GM18517 (cell line): ENCODE results near the gene LGALS4.
"Not testable (repeated sequence)": the region's sequence is repeated elsewhere in the genome, so short reads cannot be mapped to it uniquely, and the experiment has no call there.

ENCODE experiments used
- ATAC-seq: cut with Tn5 transposase; IDR thresholded peaks from one replicate; pipeline ENCODE4 v1.9.1; 2021; ENCODE audit warnings: mild to moderate bottlenecking, moderate library complexity; ENCODE audit not compliant: unreplicated experiment

LGALS4 gene

DNA sequence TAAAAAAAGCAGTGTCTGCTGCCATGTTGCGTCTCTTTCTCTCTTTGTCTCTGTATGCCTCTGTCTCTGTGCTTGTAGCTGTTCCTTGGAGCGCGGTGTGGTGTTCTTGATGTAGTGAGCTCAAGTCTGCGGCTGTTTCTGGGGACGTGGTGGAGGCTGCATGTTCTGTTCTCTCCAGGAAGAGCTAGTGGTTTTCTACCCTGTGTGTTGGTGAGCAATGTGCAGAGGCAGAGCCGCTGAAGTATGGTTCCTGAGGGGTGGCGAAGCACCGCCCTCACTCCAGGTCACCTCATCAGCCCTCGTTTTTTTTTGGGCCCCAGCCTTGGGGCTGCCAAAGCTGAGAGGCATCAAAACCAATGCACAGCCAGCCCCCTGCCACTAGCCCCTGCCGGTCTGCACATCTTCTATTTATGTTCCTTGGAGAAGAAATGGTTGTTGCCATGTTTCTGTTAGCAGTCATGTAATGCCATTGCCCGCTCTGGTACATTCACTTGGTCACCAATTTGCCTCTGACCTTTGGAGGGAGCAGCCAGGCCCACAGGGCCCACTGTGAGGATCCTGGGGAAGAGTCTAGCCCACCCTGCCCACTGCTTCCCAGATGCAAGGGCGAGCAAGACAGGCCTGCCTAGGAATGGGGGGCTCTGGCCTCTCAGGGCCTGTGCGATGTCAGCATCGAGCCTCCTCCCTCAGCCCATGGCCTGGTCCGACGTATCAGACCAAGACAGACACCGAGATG is 29.9 kb upstream of the LGALS4 start:
- no peak for ATAC-seq

DNA sequence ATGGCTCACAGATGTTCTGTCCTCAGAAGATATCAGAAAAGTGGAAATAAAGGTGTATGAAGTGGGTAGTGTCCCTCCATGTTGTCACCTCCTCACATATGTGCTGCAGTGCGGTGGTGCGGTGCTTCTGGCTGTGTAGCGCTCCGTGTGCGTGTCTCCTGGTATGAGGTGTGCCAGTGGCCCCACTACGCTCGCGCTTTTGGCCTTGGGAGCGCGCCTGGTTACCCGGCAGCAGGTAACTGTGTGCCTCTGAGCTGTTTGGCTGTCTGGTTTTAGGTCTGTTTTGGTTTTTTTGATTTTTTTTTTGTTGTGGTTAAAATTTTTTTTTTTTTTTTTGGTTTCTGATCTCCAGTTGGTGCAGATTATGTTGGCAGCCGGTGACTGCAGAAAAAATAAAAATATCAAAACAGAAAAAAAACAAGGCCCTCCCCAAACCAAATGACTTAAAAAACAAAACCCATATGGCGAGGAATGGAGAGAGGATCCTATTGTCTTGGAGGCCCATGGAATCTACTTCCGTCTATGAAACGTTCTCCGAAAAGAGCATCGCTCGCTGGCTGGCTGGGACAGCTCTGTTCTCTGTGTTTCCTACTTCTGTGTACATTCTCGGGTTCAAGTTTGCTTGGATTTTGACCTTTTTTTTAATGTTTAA is 29.2 kb upstream of the LGALS4 start:
- ATAC-seq = no peak

DNA sequence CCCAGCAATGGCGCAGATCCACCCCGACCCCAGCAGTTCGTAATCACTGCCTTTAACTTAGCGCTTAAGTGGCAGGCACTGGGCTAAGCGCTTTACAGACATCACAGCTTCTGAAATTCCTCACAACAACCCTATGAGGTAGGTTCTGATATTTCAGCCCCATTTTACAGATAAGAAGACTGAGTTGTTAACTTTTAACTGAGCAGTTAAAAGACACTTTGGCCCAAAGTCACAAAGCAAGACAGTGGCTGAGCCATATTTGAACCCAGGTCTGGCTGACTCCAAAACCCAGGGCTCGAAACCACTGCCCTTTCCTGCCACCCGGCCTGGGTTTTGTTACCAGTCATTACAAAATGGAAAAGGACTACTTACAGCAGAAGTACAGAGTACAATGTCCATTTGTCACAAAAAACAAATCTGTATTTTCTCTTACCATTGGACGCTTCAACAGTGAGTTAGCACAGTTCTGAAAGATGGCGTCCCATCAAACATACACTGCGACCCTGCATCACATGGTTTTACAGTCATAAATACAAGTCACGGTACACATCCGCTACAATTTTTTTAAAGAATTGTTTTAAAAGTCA is 28.5 kb upstream of the LGALS4 start:
- no peak for ATAC-seq

DNA sequence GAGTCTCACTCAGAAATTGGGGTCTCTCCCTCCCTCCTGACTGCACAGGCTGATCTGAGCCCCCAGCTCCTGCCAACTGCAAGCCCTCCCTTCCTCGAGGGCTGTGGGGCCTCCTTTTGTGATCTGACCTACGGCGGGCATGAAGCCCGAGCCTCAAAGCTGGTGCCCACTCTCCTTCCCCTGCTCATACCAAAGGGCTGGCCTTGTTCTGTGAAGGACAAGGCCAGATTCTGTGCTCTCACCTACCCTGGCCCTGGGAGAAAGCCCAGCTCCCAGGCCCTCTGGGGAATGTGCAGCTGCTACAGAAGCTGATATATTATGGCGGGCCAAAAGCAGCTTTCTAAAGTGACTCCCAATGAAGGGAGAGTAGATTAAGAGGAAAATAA is 27.8 kb upstream of the LGALS4 start:
- ATAC-seq = no peak

DNA sequence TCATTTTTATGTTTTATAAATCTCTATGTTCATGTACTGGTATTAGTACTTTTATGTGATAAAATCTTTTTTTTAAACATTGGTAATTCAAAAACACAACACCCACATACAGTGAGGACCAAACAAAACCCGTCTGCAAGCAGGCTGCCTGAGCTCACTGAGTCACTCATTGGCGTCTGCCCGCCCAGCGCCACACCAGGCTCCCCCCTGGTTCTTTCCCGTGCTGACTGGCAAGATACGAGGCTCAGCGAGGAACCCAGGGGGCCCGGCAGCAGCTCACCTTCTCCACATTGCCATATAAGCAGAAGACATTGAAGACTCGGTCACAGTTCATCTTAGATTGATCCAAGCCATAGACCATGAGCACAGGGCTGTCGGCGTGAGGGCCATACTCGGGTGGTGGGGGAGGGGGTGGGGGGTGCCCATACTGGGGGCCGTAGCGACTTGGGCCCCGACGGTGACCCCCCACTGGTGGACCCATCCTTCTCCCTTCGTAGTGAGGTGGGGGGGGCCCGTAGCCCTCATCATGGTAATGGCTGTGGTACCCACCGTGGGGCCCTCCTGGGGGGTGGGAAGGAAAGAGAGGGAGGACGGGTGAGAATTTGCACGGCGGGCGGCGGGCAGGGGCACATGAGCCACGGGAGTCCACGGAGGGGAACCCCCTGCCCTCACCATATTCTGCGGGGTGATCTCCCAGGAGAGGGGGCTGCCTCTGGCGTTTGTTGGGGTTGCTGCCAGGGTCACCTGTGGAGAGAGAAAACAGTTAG is 27.3 kb upstream of the LGALS4 start:
- no peak for ATAC-seq

GRCh38 chr19:38838986-38839761 is 26.4 kb upstream of the LGALS4 start:
- no peak for ATAC-seq

DNA sequence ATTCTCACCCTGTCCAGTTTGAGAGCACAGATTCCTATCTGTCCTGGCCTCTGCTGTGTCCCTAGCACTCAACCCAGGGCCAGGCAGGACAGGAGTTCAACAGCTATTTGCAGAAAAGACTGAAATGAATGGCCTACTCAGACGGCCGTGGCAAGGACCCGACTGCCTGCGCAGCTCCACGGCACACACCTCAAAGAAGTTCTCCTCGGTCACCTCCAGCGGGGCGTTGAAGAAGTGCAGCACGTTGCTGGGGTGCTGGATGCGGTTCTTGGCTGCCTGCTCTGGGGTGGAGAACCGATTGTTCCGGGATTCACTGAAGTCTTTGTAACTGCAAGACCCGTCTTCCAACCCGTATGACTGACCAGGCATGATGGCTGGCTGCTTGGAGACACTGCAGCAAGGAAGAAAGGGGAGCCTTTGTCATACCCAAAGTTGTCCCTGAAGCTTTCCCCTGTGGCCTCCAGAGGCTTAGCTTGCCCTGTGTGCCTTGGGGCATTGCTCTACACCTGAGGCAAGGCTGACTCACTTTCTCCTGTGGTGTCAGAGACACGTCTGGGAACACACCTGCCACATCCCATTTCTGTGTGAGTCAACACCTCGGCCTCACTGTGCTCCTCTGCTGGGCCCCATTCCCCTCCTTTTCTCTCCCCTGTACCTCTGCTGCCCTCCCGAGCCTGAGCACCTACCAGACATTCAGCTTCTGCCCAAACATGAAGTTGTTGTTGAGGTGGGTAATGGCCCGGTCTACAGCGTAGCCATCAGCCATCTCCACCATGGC is 25.7 kb upstream of the LGALS4 start:
- no peak for ATAC-seq

GRCh38 chr19:38837656-38838121 is 24.9 kb upstream of the LGALS4 start:
- ATAC-seq = no peak

DNA sequence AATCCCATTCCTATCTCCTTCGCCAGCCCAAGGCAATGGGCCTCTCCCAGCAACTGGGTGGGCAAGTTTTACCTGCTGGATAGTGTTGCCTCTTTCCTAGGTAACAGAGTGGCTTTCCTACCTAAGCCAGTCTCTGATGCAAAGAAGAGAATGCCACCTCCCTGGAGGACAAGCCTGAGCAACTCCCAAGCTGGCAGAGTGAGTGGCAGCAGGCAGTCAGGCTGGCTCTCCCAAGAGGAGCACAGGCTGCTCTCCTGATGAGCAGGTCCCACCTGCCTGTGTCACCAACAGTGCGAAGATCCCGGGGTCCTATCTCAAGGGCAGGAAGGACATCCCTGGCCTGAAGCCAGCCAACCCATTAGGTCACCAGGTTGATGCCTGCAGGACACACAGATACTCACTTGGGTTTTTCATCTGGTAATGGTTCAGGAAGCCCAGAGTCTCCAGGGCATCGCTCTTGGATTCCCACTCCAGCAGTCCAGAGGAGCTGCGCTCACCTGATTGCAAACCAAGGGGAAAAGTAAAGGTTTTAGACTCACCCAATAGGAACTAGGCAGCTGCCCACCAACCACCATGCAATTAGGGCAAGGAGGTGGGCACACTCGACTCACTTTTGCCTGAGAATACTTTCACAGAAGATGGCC is 24.4 kb upstream of the LGALS4 start:
- no peak for ATAC-seq

DNA sequence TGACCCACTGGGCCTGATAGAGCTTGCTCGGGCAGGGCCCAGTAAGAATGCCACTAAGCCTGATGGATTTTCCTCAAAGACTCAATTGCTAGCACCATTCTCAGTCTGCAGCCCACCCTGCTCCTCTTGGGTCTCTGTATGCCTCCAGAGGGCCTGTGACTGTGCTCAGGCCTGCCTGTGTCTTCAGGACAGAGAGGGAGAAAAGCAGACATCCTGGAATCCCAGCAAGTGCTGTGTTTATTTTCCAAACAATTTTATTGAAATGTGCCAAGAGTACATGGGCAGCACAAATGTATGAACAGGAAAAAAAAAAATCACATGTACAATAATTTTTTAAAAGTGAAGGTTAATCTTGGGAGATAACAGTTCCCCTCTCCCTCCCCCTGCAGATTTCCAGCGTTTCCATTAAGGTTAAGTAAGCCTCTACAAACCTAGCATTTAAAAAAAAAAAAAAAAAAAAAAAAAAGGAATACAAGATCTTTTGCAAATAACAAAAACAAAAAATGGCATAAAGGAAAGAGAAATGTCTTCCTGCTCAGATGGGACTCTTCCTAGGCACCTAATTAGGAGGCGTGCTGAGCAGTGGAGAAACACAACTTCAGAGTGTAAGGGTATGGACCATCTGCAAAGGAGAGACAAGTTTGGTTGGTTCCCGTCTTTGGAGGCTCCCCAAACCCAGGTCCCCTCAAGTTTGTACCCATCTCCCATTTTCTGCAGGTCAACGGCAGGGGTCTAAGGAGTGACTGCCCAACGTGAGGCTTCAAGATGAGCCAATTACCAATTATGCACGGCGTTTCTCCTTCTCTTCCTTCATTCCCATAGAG is 23.6 kb upstream of the LGALS4 start:
- no peak for ATAC-seq

DNA sequence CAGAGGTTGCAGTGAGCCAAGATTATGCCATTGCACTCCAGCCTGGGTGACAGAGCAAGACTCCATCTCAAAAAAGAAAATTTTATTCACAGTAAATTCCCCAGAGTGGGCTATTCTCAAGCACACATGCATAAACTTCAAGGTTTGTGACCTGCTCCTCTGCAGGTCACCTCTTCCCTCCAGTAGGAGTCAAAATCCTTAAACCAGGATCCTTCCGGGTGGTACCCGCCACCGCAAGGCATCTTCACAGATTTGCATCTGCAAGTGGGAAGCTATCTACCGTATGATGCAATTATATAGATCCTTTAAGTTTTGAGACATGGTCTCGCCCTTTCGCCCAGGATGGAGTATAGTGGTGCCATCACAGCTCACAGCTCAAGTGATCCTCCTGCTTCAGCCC is 21.8 kb upstream of the LGALS4 start:
- ATAC-seq = no peak

GRCh38 chr19:38834104-38834490 is 21.4 kb upstream of the LGALS4 start:
- ATAC-seq = no peak

GRCh38 chr19:38833092-38833425 is 20.3 kb upstream of the LGALS4 start:
- ATAC-seq = no peak

DNA sequence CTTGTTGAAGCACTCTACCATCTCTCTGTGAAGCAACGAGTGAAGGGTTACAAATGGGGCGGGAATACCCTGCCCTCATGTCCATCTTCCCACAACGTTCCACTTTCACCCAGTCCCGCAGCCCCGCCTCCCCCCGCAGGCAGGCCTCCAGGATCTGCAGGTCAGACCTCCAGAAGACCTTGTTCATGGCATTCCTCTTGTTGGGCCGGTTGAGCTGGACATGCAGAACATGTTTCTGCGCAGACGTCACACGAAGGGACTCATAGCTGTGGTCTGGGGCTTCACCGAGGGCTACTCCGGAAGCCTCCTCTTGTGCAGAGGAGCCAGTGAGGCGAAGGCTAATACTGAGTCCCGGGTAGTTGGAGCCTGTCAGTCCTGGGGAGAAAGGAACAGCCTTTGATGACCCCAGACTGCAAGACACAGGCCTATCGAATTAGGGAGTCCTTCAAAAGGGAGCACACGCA is 18.4 kb upstream of the LGALS4 start:
- no peak for ATAC-seq

- ATAC-seq = no peak
Observed at GRCh38 chr19:38830039-38830733, 17.4 kb upstream of the LGALS4 start.

DNA sequence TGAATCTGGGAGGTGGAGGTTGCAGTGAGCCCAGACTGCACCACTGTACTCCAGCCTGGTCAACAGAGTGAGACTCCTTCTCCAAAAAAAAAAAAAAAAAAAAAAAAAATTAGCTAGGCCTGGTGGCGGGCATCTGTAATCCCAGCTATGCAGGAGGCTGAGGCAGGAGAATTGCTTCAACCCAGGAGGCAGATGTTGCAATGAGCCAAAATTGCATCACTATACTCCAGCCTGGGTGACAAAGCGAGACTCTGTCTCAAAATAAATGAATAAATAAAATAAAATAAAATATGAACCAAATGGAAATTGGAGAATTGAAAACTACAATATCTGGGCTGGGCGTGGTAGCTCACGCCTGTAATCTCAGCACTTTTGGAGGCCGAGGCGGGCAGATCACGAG is 16.5 kb upstream of the LGALS4 start:
- not testable (repeated sequence) for ATAC-seq

DNA sequence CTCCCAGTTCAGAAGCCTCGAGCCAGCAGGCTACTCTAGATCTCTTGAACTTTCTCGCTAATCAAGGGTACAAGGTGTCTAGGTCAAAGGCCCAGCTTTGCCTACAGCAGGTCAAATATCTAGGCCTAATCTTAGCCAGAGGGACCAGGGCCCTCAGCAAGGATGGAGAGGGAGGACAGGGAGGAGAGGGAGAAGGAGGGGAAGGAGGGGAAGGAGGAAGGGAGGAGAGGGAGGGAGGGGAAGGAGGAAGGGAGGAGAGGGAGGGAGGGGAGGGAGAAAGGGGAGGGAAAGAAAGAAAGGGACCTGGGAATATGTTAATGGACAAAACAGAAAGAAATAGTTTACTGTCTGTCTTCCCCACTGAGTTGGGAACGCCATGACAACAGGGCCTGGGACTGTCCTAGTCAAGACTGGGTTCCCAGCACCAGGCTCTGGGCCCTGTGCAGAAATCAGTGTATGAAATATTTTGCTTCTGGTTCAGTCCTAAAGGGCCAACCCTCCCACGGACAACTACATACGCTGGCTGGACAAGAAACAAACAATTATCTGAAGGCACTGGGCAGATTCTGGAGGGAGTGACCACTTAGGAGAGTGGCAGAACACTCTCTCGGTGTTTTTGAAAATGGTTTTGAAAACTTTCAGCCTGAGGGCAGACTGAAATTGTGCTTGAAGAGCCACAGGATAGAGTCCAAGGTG is 14.3 kb upstream of the LGALS4 start:
- ATAC-seq = no peak
